GM23338 (cell line): ENCODE data around the gene CWC22. TPM values are rescaled to one million over a fixed set of nuclear protein-coding genes. Genes with fewer than 3 reads are reported as not detected.

Experiments used
- ATAC-seq: fragments of 200-7000 bp; cut with Tn5 transposase; 3 replicates; pipeline ENCODE4 v1.9.1; 2020
- DNase-seq: peaks from one replicate; pipeline ENCODE4 v3.0.0-alpha.2; 2015; ENCODE audit warnings: low spot score
- H2AFZ ChIP-seq: fragments of 200-600 bp; sonication (generic); 2 replicates; pipeline ENCODE4 v1.8.0; 2016; ENCODE audit warnings: antibody characterized with exemption, mild to moderate bottlenecking, moderate library complexity
- H3F3A ChIP-seq: fragments of 200-600 bp; sonication (generic); replicated peaks from 2 replicates; pipeline ENCODE4 v1.8.0; 2017; ENCODE audit warnings: antibody characterized with exemption, mixed run types, low read depth
- H3K27ac ChIP-seq: fragments of 200-600 bp; sonication (generic); 2 replicates; pipeline ENCODE4 v1.6.1; 2016; ENCODE audit warnings: low read depth
- H3K27me3 ChIP-seq: fragments of 200-600 bp; sonication (generic); 2 replicates; pipeline ENCODE4 v1.8.0; 2016; ENCODE audit warnings: mild to moderate bottlenecking, mixed run types, moderate library complexity; ENCODE audit not compliant: insufficient read depth
- H3K36me3 ChIP-seq: fragments of 200-600 bp; sonication (generic); 2 replicates; pipeline ENCODE4 v1.8.0; 2016; ENCODE audit warnings: mild to moderate bottlenecking; ENCODE audit not compliant: insufficient read depth
- H3K4me1 ChIP-seq: fragments of 200-600 bp; sonication (generic); 2 replicates; pipeline ENCODE4 v1.8.0; 2016; ENCODE audit warnings: mild to moderate bottlenecking, moderate library complexity; ENCODE audit not compliant: insufficient read depth
- H3K4me2 ChIP-seq: fragments of 200-600 bp; sonication (generic); 2 replicates; pipeline ENCODE4 v1.7.1; 2017; ENCODE audit warnings: mixed run types
- H3K4me3 ChIP-seq: fragments of 200-600 bp; sonication (generic); 2 replicates; pipeline ENCODE4 v1.6.1; 2016; ENCODE audit warnings: mixed run types
- H3K79me2 ChIP-seq: fragments of 200-600 bp; sonication (generic); replicated peaks from 2 replicates; pipeline ENCODE4 v1.8.0; 2017; ENCODE audit warnings: mild to moderate bottlenecking; ENCODE audit not compliant: insufficient read depth
- H3K9me2 ChIP-seq: fragments of 200-600 bp; sonication (generic); 2 replicates; pipeline ENCODE4 v1.8.0; 2017; ENCODE audit not compliant: insufficient read depth
- H4K20me1 ChIP-seq: fragments of 200-600 bp; sonication (generic); replicated peaks from 2 replicates; pipeline ENCODE4 v1.8.0; 2017; ENCODE audit warnings: mild to moderate bottlenecking; ENCODE audit not compliant: insufficient read depth
- H3K27ac Mint-ChIP-seq: 2 replicates; pipeline ENCODE4 v1.8.0; 2020; ENCODE audit warnings: inconsistent platforms, mild to moderate bottlenecking, moderate library complexity, mixed read lengths
- H3K27me3 Mint-ChIP-seq: 3 replicates; pipeline ENCODE4 v1.8.0; 2022; ENCODE audit warnings: low read depth, mild to moderate bottlenecking, moderate library complexity, mixed read lengths, inconsistent platforms; ENCODE audit not compliant: insufficient read depth, poor library complexity
- H3K36me3 Mint-ChIP-seq: 3 replicates; pipeline ENCODE4 v1.8.0; 2021; ENCODE audit warnings: low read depth, mild to moderate bottlenecking, inconsistent platforms, moderate library complexity, mixed read lengths
- H3K4me1 Mint-ChIP-seq: 3 replicates; pipeline ENCODE4 v1.8.0; 2020; ENCODE audit warnings: mild to moderate bottlenecking, inconsistent platforms, mixed read lengths
- H3K4me3 Mint-ChIP-seq: 3 replicates; pipeline ENCODE4 v1.8.0; 2021; ENCODE audit warnings: moderate library complexity, mild to moderate bottlenecking, inconsistent platforms, mixed read lengths
- H3K9me3 Mint-ChIP-seq: 3 replicates; pipeline ENCODE4 v1.8.0; 2020; ENCODE audit warnings: moderate library complexity, mild to moderate bottlenecking, inconsistent platforms, mixed read lengths
- CREB1 ChIP-seq: fragments of 250-450 bp; sonication (Bioruptor Pico); IDR thresholded peaks from 2 replicates; pipeline ENCODE4 v1.5.0; 2020; ENCODE audit warnings: low read depth, mild to moderate bottlenecking, moderate library complexity
- EZH2 ChIP-seq: fragments of 200-600 bp; sonication (generic); IDR thresholded peaks from one replicate; pipeline ENCODE4 v1.8.0; 2017; ENCODE audit warnings: antibody characterized with exemption, mild to moderate bottlenecking, low read depth; ENCODE audit not compliant: unreplicated experiment
- EZH2phosphoT487 ChIP-seq: fragments of 200-600 bp; sonication (generic); IDR thresholded peaks from one replicate; pipeline ENCODE4 v1.8.1; 2018; ENCODE audit warnings: antibody characterized with exemption; ENCODE audit not compliant: unreplicated experiment
- JUNB ChIP-seq: IDR thresholded peaks from one replicate; pipeline ENCODE4 v1.6.1; 2016; ENCODE audit warnings: antibody characterized with exemption; ENCODE audit not compliant: unreplicated experiment
- NANOG ChIP-seq: IDR thresholded peaks from 2 replicates; pipeline ENCODE4 v1.6.1; 2016; ENCODE audit warnings: antibody characterized with exemption, borderline replicate concordance
- POLR2AphosphoS5 ChIP-seq: IDR thresholded peaks from 2 replicates; pipeline ENCODE4 v1.6.1; 2016; ENCODE audit warnings: antibody characterized with exemption, low read depth
- STAT1 ChIP-seq: IDR thresholded peaks from one replicate; pipeline ENCODE4 v1.6.1; 2016; ENCODE audit warnings: antibody characterized with exemption; ENCODE audit not compliant: unreplicated experiment
- ZNF114 ChIP-seq: fragments of 250-450 bp; sonication (Bioruptor Pico); IDR thresholded peaks from 2 replicates; pipeline ENCODE4 v1.5.0; 2020; ENCODE audit warnings: mild to moderate bottlenecking, moderate library complexity
- ZNF331 ChIP-seq: fragments of 250-450 bp; sonication (Bioruptor Pico); IDR thresholded peaks from 2 replicates; pipeline ENCODE4 v1.5.0; 2020; ENCODE audit warnings: low read depth, mild to moderate bottlenecking, moderate library complexity
- polyA plus RNA-seq: library from polyadenylated mRNA; unstranded; fragments of >200 nt; fragmentation: Nextera tagmentation; extraction: Ambion mirVana; gene quantifications from 2 replicates; pipeline ENCODE4 v1.2.1, GENCODE V29; 2016
- total RNA-seq: library from RNA; depleted of rRNA; stranded (reverse); fragments of >200 nt; shearing (Covaris generic); gene quantifications from 2 replicates; pipeline ENCODE4 v1.2.3, GENCODE V29; 2014
- TF ChIP-seq, protein P1 (sequence below), 2 experiments: fragments of 200-600 bp in 1 of 2; sonication (generic) in 1 of 2; conservative IDR thresholded peaks; 2 replicates each; pipeline versions ENCODE4 v1.5.1 to v1.6.1; 2016 to 2017; ENCODE audit warnings: antibody characterized with exemption in 2 of 2, low read depth in 2 of 2, mild to moderate bottlenecking in 2 of 2, moderate library complexity in 1 of 2
- TF ChIP-seq, protein P2 (sequence below): fragments of 250-450 bp; sonication (Bioruptor Pico); IDR thresholded peaks from 2 replicates; pipeline ENCODE4 v1.5.0; 2020; ENCODE audit warnings: mild to moderate bottlenecking, moderate library complexity
- TF ChIP-seq, protein P3 (sequence below): IDR thresholded peaks from one replicate; pipeline ENCODE4 v1.6.1; 2018; ENCODE audit warnings: antibody characterized with exemption; ENCODE audit not compliant: unreplicated experiment
- TF ChIP-seq, protein P4 (sequence below): IDR thresholded peaks from 2 replicates; pipeline ENCODE4 v1.6.1; 2016; ENCODE audit warnings: antibody characterized with exemption

CWC22 gene
- total and polyA plus RNA-seq, 2 experiments from 2014 or later, result 36.0 to 38.3 TPM

DNA sequence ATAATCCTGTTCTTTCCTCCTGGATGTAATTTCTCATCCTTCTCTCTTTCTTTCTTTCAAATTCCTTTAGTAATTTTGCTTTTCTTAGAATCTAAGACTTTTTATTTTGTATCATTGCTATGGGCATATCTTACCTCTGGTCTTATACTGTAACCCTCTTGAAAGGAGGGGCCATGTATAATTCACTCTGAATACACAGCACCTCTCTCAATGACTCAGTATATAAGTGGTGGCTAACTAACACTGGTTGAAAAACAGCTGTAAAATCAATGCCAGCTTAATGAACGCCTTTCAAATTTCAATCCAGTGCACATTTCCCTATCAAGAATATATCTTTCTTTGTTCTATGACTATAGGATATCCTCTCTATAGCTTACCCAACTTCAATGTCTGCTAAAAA, 53.7 kb downstream of the CWC22 start:
- no peaks in the 10 kb centered on the region for H3F3A ChIP-seq
- Mint-ChIP-seq H3K36me3 (peaks cover 30% of the 10 kb centered on the region), H3K9me3 (no peaks in the 10 kb centered on the region), H3K27ac (no peak overlapping the region), H3K4me1 (peaks cover 4% of the 10 kb centered on the region; the same call in 1 of the 3 replicates), H3K4me3 (no peak overlapping the region), H3K27me3 (no peaks in the 10 kb centered on the region)
- H4K20me1 ChIP-seq, result no peaks in the 10 kb centered on the region
- H2AFZ ChIP-seq, result no peak overlapping the region
- no peak overlapping the region for H3K4me2 ChIP-seq
- H3K36me3 ChIP-seq, result peaks cover 36% of the 10 kb centered on the region
- H3K9me2 ChIP-seq, result no peaks in the 10 kb centered on the region
- no peaks in the 10 kb centered on the region for H3K79me2 ChIP-seq
- no peak overlapping the region for H3K4me3 ChIP-seq
- DNase-seq (no peak), ATAC-seq (no peak)
- H3K27ac ChIP-seq, result no peak overlapping the region
- TF ChIP-seq POLR2AphosphoS5 (no peak), STAT1 (no peak), EZH2phosphoT487 (no peak), EZH2 (no peak), NANOG (no peak), CREB1 (CRISPR knock-in tag) (no peak), ZNF114 (CRISPR knock-in tag) (no peak), ZNF331 (no peak), JUNB (no peak)
- TF ChIP-seq, protein P1, sequence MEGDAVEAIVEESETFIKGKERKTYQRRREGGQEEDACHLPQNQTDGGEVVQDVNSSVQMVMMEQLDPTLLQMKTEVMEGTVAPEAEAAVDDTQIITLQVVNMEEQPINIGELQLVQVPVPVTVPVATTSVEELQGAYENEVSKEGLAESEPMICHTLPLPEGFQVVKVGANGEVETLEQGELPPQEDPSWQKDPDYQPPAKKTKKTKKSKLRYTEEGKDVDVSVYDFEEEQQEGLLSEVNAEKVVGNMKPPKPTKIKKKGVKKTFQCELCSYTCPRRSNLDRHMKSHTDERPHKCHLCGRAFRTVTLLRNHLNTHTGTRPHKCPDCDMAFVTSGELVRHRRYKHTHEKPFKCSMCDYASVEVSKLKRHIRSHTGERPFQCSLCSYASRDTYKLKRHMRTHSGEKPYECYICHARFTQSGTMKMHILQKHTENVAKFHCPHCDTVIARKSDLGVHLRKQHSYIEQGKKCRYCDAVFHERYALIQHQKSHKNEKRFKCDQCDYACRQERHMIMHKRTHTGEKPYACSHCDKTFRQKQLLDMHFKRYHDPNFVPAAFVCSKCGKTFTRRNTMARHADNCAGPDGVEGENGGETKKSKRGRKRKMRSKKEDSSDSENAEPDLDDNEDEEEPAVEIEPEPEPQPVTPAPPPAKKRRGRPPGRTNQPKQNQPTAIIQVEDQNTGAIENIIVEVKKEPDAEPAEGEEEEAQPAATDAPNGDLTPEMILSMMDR (conservative IDR thresholded peaks at IDR 0.05; ENCODE audit: low read depth in 2 of 2), result no peak
- TF ChIP-seq, protein P2, sequence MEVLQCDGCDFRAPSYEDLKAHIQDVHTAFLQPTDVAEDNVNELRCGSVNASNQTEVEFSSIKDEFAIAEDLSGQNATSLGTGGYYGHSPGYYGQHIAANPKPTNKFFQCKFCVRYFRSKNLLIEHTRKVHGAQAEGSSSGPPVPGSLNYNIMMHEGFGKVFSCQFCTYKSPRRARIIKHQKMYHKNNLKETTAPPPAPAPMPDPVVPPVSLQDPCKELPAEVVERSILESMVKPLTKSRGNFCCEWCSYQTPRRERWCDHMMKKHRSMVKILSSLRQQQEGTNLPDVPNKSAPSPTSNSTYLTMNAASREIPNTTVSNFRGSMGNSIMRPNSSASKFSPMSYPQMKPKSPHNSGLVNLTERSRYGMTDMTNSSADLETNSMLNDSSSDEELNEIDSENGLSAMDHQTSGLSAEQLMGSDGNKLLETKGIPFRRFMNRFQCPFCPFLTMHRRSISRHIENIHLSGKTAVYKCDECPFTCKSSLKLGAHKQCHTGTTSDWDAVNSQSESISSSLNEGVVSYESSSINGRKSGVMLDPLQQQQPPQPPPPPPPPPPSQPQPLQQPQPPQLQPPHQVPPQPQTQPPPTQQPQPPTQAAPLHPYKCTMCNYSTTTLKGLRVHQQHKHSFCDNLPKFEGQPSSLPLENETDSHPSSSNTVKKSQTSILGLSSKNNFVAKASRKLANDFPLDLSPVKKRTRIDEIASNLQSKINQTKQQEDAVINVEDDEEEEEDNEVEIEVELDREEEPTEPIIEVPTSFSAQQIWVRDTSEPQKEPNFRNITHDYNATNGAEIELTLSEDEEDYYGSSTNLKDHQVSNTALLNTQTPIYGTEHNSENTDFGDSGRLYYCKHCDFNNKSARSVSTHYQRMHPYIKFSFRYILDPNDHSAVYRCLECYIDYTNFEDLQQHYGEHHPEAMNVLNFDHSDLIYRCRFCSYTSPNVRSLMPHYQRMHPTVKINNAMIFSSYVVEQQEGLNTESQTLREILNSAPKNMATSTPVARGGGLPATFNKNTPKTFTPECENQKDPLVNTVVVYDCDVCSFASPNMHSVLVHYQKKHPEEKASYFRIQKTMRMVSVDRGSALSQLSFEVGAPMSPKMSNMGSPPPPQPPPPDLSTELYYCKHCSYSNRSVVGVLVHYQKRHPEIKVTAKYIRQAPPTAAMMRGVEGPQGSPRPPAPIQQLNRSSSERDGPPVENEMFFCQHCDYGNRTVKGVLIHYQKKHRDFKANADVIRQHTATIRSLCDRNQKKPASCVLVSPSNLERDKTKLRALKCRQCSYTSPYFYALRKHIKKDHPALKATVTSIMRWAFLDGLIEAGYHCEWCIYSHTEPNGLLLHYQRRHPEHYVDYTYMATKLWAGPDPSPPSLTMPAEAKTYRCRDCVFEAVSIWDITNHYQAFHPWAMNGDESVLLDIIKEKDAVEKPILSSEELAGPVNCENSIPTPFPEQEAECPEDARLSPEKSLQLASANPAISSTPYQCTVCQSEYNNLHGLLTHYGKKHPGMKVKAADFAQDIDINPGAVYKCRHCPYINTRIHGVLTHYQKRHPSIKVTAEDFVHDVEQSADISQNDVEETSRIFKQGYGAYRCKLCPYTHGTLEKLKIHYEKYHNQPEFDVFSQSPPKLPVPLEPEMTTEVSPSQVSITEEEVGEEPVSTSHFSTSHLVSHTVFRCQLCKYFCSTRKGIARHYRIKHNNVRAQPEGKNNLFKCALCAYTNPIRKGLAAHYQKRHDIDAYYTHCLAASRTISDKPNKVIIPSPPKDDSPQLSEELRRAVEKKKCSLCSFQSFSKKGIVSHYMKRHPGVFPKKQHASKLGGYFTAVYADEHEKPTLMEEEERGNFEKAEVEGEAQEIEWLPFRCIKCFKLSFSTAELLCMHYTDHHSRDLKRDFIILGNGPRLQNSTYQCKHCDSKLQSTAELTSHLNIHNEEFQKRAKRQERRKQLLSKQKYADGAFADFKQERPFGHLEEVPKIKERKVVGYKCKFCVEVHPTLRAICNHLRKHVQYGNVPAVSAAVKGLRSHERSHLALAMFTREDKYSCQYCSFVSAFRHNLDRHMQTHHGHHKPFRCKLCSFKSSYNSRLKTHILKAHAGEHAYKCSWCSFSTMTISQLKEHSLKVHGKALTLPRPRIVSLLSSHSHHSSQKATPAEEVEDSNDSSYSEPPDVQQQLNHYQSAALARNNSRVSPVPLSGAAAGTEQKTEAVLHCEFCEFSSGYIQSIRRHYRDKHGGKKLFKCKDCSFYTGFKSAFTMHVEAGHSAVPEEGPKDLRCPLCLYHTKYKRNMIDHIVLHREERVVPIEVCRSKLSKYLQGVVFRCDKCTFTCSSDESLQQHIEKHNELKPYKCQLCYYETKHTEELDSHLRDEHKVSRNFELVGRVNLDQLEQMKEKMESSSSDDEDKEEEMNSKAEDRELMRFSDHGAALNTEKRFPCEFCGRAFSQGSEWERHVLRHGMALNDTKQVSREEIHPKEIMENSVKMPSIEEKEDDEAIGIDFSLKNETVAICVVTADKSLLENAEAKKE (CRISPR knock-in tag), result no peak
- TF ChIP-seq, protein P3, sequence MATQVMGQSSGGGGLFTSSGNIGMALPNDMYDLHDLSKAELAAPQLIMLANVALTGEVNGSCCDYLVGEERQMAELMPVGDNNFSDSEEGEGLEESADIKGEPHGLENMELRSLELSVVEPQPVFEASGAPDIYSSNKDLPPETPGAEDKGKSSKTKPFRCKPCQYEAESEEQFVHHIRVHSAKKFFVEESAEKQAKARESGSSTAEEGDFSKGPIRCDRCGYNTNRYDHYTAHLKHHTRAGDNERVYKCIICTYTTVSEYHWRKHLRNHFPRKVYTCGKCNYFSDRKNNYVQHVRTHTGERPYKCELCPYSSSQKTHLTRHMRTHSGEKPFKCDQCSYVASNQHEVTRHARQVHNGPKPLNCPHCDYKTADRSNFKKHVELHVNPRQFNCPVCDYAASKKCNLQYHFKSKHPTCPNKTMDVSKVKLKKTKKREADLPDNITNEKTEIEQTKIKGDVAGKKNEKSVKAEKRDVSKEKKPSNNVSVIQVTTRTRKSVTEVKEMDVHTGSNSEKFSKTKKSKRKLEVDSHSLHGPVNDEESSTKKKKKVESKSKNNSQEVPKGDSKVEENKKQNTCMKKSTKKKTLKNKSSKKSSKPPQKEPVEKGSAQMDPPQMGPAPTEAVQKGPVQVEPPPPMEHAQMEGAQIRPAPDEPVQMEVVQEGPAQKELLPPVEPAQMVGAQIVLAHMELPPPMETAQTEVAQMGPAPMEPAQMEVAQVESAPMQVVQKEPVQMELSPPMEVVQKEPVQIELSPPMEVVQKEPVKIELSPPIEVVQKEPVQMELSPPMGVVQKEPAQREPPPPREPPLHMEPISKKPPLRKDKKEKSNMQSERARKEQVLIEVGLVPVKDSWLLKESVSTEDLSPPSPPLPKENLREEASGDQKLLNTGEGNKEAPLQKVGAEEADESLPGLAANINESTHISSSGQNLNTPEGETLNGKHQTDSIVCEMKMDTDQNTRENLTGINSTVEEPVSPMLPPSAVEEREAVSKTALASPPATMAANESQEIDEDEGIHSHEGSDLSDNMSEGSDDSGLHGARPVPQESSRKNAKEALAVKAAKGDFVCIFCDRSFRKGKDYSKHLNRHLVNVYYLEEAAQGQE, result no peak
- TF ChIP-seq, protein P4, sequence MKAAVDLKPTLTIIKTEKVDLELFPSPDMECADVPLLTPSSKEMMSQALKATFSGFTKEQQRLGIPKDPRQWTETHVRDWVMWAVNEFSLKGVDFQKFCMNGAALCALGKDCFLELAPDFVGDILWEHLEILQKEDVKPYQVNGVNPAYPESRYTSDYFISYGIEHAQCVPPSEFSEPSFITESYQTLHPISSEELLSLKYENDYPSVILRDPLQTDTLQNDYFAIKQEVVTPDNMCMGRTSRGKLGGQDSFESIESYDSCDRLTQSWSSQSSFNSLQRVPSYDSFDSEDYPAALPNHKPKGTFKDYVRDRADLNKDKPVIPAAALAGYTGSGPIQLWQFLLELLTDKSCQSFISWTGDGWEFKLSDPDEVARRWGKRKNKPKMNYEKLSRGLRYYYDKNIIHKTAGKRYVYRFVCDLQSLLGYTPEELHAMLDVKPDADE, result no peak
- no peaks in the 10 kb centered on the region for H3K27me3 ChIP-seq
- H3K4me1 ChIP-seq, result no peaks in the 10 kb centered on the region
